ENCODE measurements around the gene CACFD1. TPM values are rescaled to one million over a fixed set of nuclear protein-coding genes. Genes with fewer than 3 reads are reported as not detected.

Gene CACFD1
- total and polyA plus RNA-seq, 7 experiments from 2014 or later, result 0.56 to 4.7 (median 3.1) TPM

- Mint-ChIP-seq H3K4me1 (peaks cover 14 to 33% (median 21%) of the 10 kb centered on the region in 7 donors), H3K27ac (peak within 1 kb of the TSS in 6 of 9 donors; percentile 21 to 66 (median 40)), H3K27me3 (peaks cover under 1 to 16% (median 5%) of the 10 kb centered on the region in 5 donors), H3K36me3 (no peaks in the 10 kb centered on the region), H3K9me3 (peaks cover 0 to 6% (median 0%) of the 10 kb centered on the region in 11 donors), H3K4me3 (peak within 1 kb of the TSS in 2 of 10 donors; percentile 25 to 46)
- Histone ChIP-seq H3K4me3 (ENCODE audit: low read length) (no peak within 1 kb of the TSS), H3K36me3 (ENCODE audit: control insufficient read depth in 2 of 3, insufficient read depth in 3 of 3, low read length in 3 of 3) (no peaks in the 10 kb centered on the region), H3K27ac (ENCODE audit: low read depth, low read length) (no peak within 1 kb of the TSS), H3K9me3 (ENCODE audit: control insufficient read depth in 2 of 3, low read length in 3 of 3) (no peaks in the 10 kb centered on the region), H3K4me1 (ENCODE audit: control insufficient read depth in 2 of 2, insufficient read depth in 2 of 2, low read length in 2 of 2) (peaks cover under 1 to 3% of the 10 kb centered on the region in 2 donors), H3K27me3 (ENCODE audit: control insufficient read depth in 2 of 2, insufficient read depth in 2 of 2, low read length in 2 of 2) (no peaks in the 10 kb centered on the region)
- ChIA-PET POLR2A (no interaction called here), CTCF (interaction anchor here (0.6 kb wide), 1 partner anchor 33 kb away, joined by 3 read pairs; no protein-coding TSS in a partner anchor)
- no peak for ATAC-seq
- DNase-seq, result peak in 1 of 9 donors; percentile 47
- intact Hi-C loops (cut with micrococcal nuclease), result no loop called here
Measured at GRCh38 chr9:133421615-133422542, 37.9 kb upstream of the CACFD1 start, which contains the start of gene ADAMTS13. ADAMTS13 (plus strand) TSS chr9:133422367; CDS start chr9:133422444, 77 bp downstream.

GRCh38 chr9:133423216-133423615 is 36.6 kb upstream of the CACFD1 start:
- peaks cover 8 to 29% (median 18%) of the 10 kb centered on the region in 5 donors for H3K27me3 Mint-ChIP-seq
- H3K4me3 Mint-ChIP-seq, result no peak overlapping the region
- H3K27me3 ChIP-seq (ENCODE audit: control insufficient read depth in 2 of 2, insufficient read depth in 2 of 2, low read length in 2 of 2), result no peaks in the 10 kb centered on the region
- H3K27ac Mint-ChIP-seq, result peak overlapping the region in 1 of 9 donors; percentile 14
- H3K36me3 Mint-ChIP-seq, result no peaks in the 10 kb centered on the region
- intact Hi-C loops (cut with micrococcal nuclease), result no loop called here
- peaks cover 0 to 6% (median 0%) of the 10 kb centered on the region in 11 donors for H3K9me3 Mint-ChIP-seq
- no peak overlapping the region for H3K4me3 ChIP-seq (ENCODE audit: low read length)
- no peak for DNase-seq
- ATAC-seq, result no peak
- POLR2A ChIA-PET, result no interaction called here
- H3K4me1 ChIP-seq (ENCODE audit: control insufficient read depth in 2 of 2, insufficient read depth in 2 of 2, low read length in 2 of 2), result no peaks in the 10 kb centered on the region
- no peaks in the 10 kb centered on the region for H3K9me3 ChIP-seq (ENCODE audit: control insufficient read depth in 2 of 3, low read length in 3 of 3)
- no peak overlapping the region for H3K27ac ChIP-seq (ENCODE audit: low read depth, low read length)
- no peaks in the 10 kb centered on the region for H3K36me3 ChIP-seq (ENCODE audit: control insufficient read depth in 2 of 3, insufficient read depth in 3 of 3, low read length in 3 of 3)
- CTCF ChIA-PET, result no interaction called here
- peaks cover 15 to 28% (median 19%) of the 10 kb centered on the region in 7 donors for H3K4me1 Mint-ChIP-seq

- POLR2A ChIA-PET, result no interaction called here
Measured at GRCh38 chr9:133424187-133424586, 35.6 kb upstream of the CACFD1 start.

GRCh38 chr9:133425049-133425632 is 34.6 kb upstream of the CACFD1 start:
- Mint-ChIP-seq H3K36me3 (no peaks in the 10 kb centered on the region), H3K4me1 (peaks cover 3 to 16% (median 10%) of the 10 kb centered on the region in 7 donors), H3K4me3 (no peak overlapping the region)

More at GRCh38 chr9:133424187-133424586, 35.6 kb upstream of the CACFD1 start:
- Histone ChIP-seq H3K27me3 (ENCODE audit: control insufficient read depth in 2 of 2, insufficient read depth in 2 of 2, low read length in 2 of 2) (no peaks in the 10 kb centered on the region), H3K9me3 (ENCODE audit: control insufficient read depth in 2 of 3, low read length in 3 of 3) (no peaks in the 10 kb centered on the region), H3K27ac (ENCODE audit: low read depth, low read length) (no peak overlapping the region), H3K4me3 (ENCODE audit: low read length) (no peak overlapping the region), H3K36me3 (ENCODE audit: control insufficient read depth in 2 of 3, insufficient read depth in 3 of 3, low read length in 3 of 3) (no peaks in the 10 kb centered on the region), H3K4me1 (ENCODE audit: control insufficient read depth in 2 of 2, insufficient read depth in 2 of 2, low read length in 2 of 2) (no peaks in the 10 kb centered on the region)
- intact Hi-C loops (cut with micrococcal nuclease), result no loop called here
- ATAC-seq (no peak), DNase-seq (no peak)
- Mint-ChIP-seq H3K4me1 (peaks cover 7 to 18% (median 11%) of the 10 kb centered on the region in 7 donors), H3K36me3 (no peaks in the 10 kb centered on the region), H3K9me3 (peaks cover 0 to 2% (median 0%) of the 10 kb centered on the region in 11 donors), H3K4me3 (no peak overlapping the region), H3K27me3 (peaks cover 8 to 30% (median 20%) of the 10 kb centered on the region in 5 donors), H3K27ac (no peak overlapping the region)
- CTCF ChIA-PET, result no interaction called here

GRCh38 chr9:133426011-133426410 is 33.8 kb upstream of the CACFD1 start:
- no peaks in the 10 kb centered on the region for H3K9me3 ChIP-seq (ENCODE audit: control insufficient read depth in 2 of 3, low read length in 3 of 3)
- Mint-ChIP-seq H3K4me3 (peak overlapping the region in 2 of 10 donors; percentile 7 to 12), H3K4me1 (peaks cover 0 to 13% (median 8%) of the 10 kb centered on the region in 7 donors), H3K9me3 (peaks cover 0 to 2% (median 0%) of the 10 kb centered on the region in 11 donors), H3K27ac (no peak overlapping the region), H3K27me3 (peaks cover 8 to 33% (median 20%) of the 10 kb centered on the region in 5 donors), H3K36me3 (no peaks in the 10 kb centered on the region)
- ATAC-seq, result no peak
- no peaks in the 10 kb centered on the region for H3K36me3 ChIP-seq (ENCODE audit: control insufficient read depth in 2 of 3, insufficient read depth in 3 of 3, low read length in 3 of 3)
- H3K4me3 ChIP-seq (ENCODE audit: low read length), result no peak overlapping the region
- ChIA-PET CTCF (no interaction called here), POLR2A (no interaction called here)
- H3K27me3 ChIP-seq (ENCODE audit: control insufficient read depth in 2 of 2, insufficient read depth in 2 of 2, low read length in 2 of 2), result no peaks in the 10 kb centered on the region
- no peak overlapping the region for H3K27ac ChIP-seq (ENCODE audit: low read depth, low read length)
- DNase-seq, result no peak
- intact Hi-C loops (cut with micrococcal nuclease), result no loop called here
- H3K4me1 ChIP-seq (ENCODE audit: control insufficient read depth in 2 of 2, insufficient read depth in 2 of 2, low read length in 2 of 2), result no peaks in the 10 kb centered on the region

More at GRCh38 chr9:133425049-133425632, 34.6 kb upstream of the CACFD1 start:
- no peak overlapping the region for H3K27ac ChIP-seq (ENCODE audit: low read depth, low read length)
- no peaks in the 10 kb centered on the region for H3K36me3 ChIP-seq (ENCODE audit: control insufficient read depth in 2 of 3, insufficient read depth in 3 of 3, low read length in 3 of 3)
- DNase-seq, result no peak
- Mint-ChIP-seq H3K27me3 (peaks cover 8 to 31% (median 20%) of the 10 kb centered on the region in 5 donors), H3K9me3 (no peaks in the 10 kb centered on the region), H3K27ac (no peak overlapping the region)
- no peaks in the 10 kb centered on the region for H3K27me3 ChIP-seq (ENCODE audit: control insufficient read depth in 2 of 2, insufficient read depth in 2 of 2, low read length in 2 of 2)
- intact Hi-C loops (cut with micrococcal nuclease), result no loop called here
- H3K4me3 ChIP-seq (ENCODE audit: low read length), result no peak overlapping the region
- no peaks in the 10 kb centered on the region for H3K4me1 ChIP-seq (ENCODE audit: control insufficient read depth in 2 of 2, insufficient read depth in 2 of 2, low read length in 2 of 2)
- H3K9me3 ChIP-seq (ENCODE audit: control insufficient read depth in 2 of 3, low read length in 3 of 3), result no peaks in the 10 kb centered on the region
- ATAC-seq, result no peak
- POLR2A ChIA-PET, result no interaction called here
- CTCF ChIA-PET, result interaction anchor here (0.6 kb wide), 1 partner anchor 212 kb away, joined by 4 read pairs; no protein-coding TSS in a partner anchor

GRCh38 chr9:133427658-133428348 is 32.0 kb upstream of the CACFD1 start:
- Mint-ChIP-seq H3K36me3 (no peaks in the 10 kb centered on the region), H3K27ac (no peak overlapping the region), H3K9me3 (peaks cover 0 to 2% (median 0%) of the 10 kb centered on the region in 11 donors), H3K4me1 (peaks cover 0 to 8% (median 6%) of the 10 kb centered on the region in 7 donors), H3K4me3 (peak overlapping the region; percentile 45 to 73 (median 60)), H3K27me3 (peaks cover 8 to 30% (median 20%) of the 10 kb centered on the region in 5 donors)
- ATAC-seq (no peak), DNase-seq (no peak)
- no peaks in the 10 kb centered on the region for H3K4me1 ChIP-seq (ENCODE audit: control insufficient read depth in 2 of 2, insufficient read depth in 2 of 2, low read length in 2 of 2)
- H3K27me3 ChIP-seq (ENCODE audit: control insufficient read depth in 2 of 2, insufficient read depth in 2 of 2, low read length in 2 of 2), result no peaks in the 10 kb centered on the region
- no peak overlapping the region for H3K27ac ChIP-seq (ENCODE audit: low read depth, low read length)
- H3K36me3 ChIP-seq (ENCODE audit: control insufficient read depth in 2 of 3, insufficient read depth in 3 of 3, low read length in 3 of 3), result no peaks in the 10 kb centered on the region
- ChIA-PET CTCF (no interaction called here), POLR2A (interaction anchor here (0.6 kb wide), 1 partner anchor 79 kb away, joined by 3 read pairs; no protein-coding TSS in a partner anchor)
- intact Hi-C loops (cut with micrococcal nuclease), result loop anchor here in 1 of 2 donors (1.0 kb wide), 1 partner anchor 242 kb away; no protein-coding TSS in a partner anchor
- H3K9me3 ChIP-seq (ENCODE audit: control insufficient read depth in 2 of 3, low read length in 3 of 3), result no peaks in the 10 kb centered on the region
- no peak overlapping the region for H3K4me3 ChIP-seq (ENCODE audit: low read length)
